Muscle layer of colon (tissue), 2 donors: ENCODE results near the gene PKDCC.

Experiments used
- H3K27ac ChIP-seq: one replicate; pipeline ENCODE4 v1.7.0; 2013; ENCODE audit warnings: low read depth, mild to moderate bottlenecking, low read length, moderate library complexity
- H3K27me3 ChIP-seq, 2 donors: one replicate each; pipeline ENCODE4 v1.7.0; 2013; ENCODE audit warnings: low read length in 2 of 2, mild to moderate bottlenecking in 2 of 2; ENCODE audit not compliant: insufficient read depth in 2 of 2, control insufficient read depth in 1 of 2
- H3K36me3 ChIP-seq: one replicate; pipeline ENCODE4 v1.7.0; 2013; ENCODE audit warnings: mild to moderate bottlenecking, low read length; ENCODE audit not compliant: insufficient read depth
- H3K4me1 ChIP-seq: one replicate; pipeline ENCODE4 v1.7.0; 2013; ENCODE audit warnings: mild to moderate bottlenecking, low read length; ENCODE audit not compliant: insufficient read depth
- H3K4me3 ChIP-seq, 2 donors: one replicate each; pipeline ENCODE4 v1.7.0; 2013; ENCODE audit warnings: low read length in 2 of 2, low read depth in 1 of 2, mild to moderate bottlenecking in 1 of 2, moderate library complexity in 1 of 2
- H3K9ac ChIP-seq: one replicate; pipeline ENCODE4 v1.7.0; 2013; ENCODE audit warnings: low read length
- H3K9me3 ChIP-seq: one replicate; pipeline ENCODE4 v1.7.0; 2013; ENCODE audit warnings: mild to moderate bottlenecking, low read length
- donor health status: abdominal sarcoma.
- donor health status: Adenocarcinoma of cecum.

Gene PKDCC

GRCh38 chr2:42045352-42045751 lies 2.5 kb upstream of the PKDCC start:
- Histone ChIP-seq H3K9me3 (no peaks in the 10 kb centered on the region), H3K27ac (no peak overlapping the region), H3K27me3 (no peaks in the 10 kb centered on the region), H3K9ac (no peak overlapping the region), H3K36me3 (no peaks in the 10 kb centered on the region), H3K4me1 (peaks cover 5% of the 10 kb centered on the region), H3K4me3 (no peak overlapping the region)

GRCh38 chr2:42045848-42046748 lies 1.7 kb upstream of the PKDCC start:
- Histone ChIP-seq H3K27me3 (no peaks in the 10 kb centered on the region), H3K36me3 (no peaks in the 10 kb centered on the region), H3K4me3 (no peak overlapping the region), H3K9ac (no peak overlapping the region), H3K9me3 (no peaks in the 10 kb centered on the region), H3K4me1 (peaks cover 12% of the 10 kb centered on the region), H3K27ac (peak overlapping the region; percentile 32)

- Histone ChIP-seq H3K9me3 (no peaks in the 10 kb centered on the region), H3K4me3 (peak overlapping the region; percentile 66 to 83), H3K4me1 (peaks cover 20% of the 10 kb centered on the region), H3K27ac (peak overlapping the region; percentile 80), H3K36me3 (no peaks in the 10 kb centered on the region), H3K9ac (peak overlapping the region; percentile 50), H3K27me3 (no peaks in the 10 kb centered on the region)
These were observed 868 bp upstream of the PKDCC start for GRCh38 chr2:42046819-42047487.

- no peaks in the 10 kb centered on the region for H3K9me3 ChIP-seq
- peak overlapping the region; percentile 94 for H3K27ac ChIP-seq
- H3K4me1 ChIP-seq, result peaks cover 34% of the 10 kb centered on the region
- peak overlapping the region; percentile 77 to 90 for H3K4me3 ChIP-seq
- H3K36me3 ChIP-seq, result no peaks in the 10 kb centered on the region
- H3K27me3 ChIP-seq, result no peaks in the 10 kb centered on the region
- peak overlapping the region; percentile 82 for H3K9ac ChIP-seq
These were observed 739 bp downstream of the PKDCC start for GRCh38 chr2:42048299-42049220.

- Histone ChIP-seq H3K9ac (peak overlapping the region; percentile 82), H3K4me1 (peaks cover 43% of the 10 kb centered on the region), H3K36me3 (no peaks in the 10 kb centered on the region), H3K9me3 (no peaks in the 10 kb centered on the region), H3K4me3 (peak overlapping the region; percentile 77 to 90), H3K27me3 (no peaks in the 10 kb centered on the region), H3K27ac (peak overlapping the region; percentile 94)
These were observed 1.6 kb downstream of the PKDCC start for GRCh38 chr2:42049221-42050009.

- no peaks in the 10 kb centered on the region for H3K9me3 ChIP-seq
- peak overlapping the region; percentile 94 for H3K27ac ChIP-seq
- peak overlapping the region; percentile 82 for H3K9ac ChIP-seq
- H3K36me3 ChIP-seq, result peaks cover 5% of the 10 kb centered on the region
- peak overlapping the region; percentile 77 to 90 for H3K4me3 ChIP-seq
- H3K27me3 ChIP-seq, result no peaks in the 10 kb centered on the region
- peaks cover 50% of the 10 kb centered on the region for H3K4me1 ChIP-seq
These were observed 2.3 kb downstream of the PKDCC start for GRCh38 chr2:42050010-42050702.

- H3K27me3 ChIP-seq, result no peaks in the 10 kb centered on the region
- no peaks in the 10 kb centered on the region for H3K9me3 ChIP-seq
- H3K9ac ChIP-seq, result peak overlapping the region; percentile 82
- H3K36me3 ChIP-seq, result peaks cover 12% of the 10 kb centered on the region
- peak overlapping the region; percentile 94 for H3K27ac ChIP-seq
- peak overlapping the region; percentile 77 to 90 for H3K4me3 ChIP-seq
- H3K4me1 ChIP-seq, result peaks cover 58% of the 10 kb centered on the region
These were observed 3.1 kb downstream of the PKDCC start for GRCh38 chr2:42050703-42051542.

- H3K9ac ChIP-seq, result peak overlapping the region; percentile 82
These were observed 3.9 kb downstream of the PKDCC start for GRCh38 chr2:42051543-42052235.

GRCh38 chr2:42052702-42053481 lies 5.1 kb downstream of the PKDCC start:
- peak overlapping the region; percentile 45 for H3K9ac ChIP-seq
- H3K27ac ChIP-seq, result peak overlapping the region; percentile 94
- peaks cover 29% of the 10 kb centered on the region for H3K36me3 ChIP-seq
- H3K4me1 ChIP-seq, result peaks cover 73% of the 10 kb centered on the region
- H3K27me3 ChIP-seq, result no peaks in the 10 kb centered on the region
- H3K4me3 ChIP-seq, result peak overlapping the region in 1 of 2 donors; percentile 29
- no peaks in the 10 kb centered on the region for H3K9me3 ChIP-seq

More at GRCh38 chr2:42051543-42052235, 3.9 kb downstream of the PKDCC start:
- Histone ChIP-seq H3K27ac (peak overlapping the region; percentile 94), H3K36me3 (peaks cover 17% of the 10 kb centered on the region), H3K9me3 (no peaks in the 10 kb centered on the region), H3K4me3 (peak overlapping the region; percentile 11 to 29), H3K4me1 (peaks cover 65% of the 10 kb centered on the region), H3K27me3 (no peaks in the 10 kb centered on the region)
